ENCODE results near the gene CCDC63. TPM values are rescaled to one million over a fixed set of nuclear protein-coding genes. Genes with fewer than 3 reads are reported as not detected.

The CCDC63 gene
- polyA plus RNA-seq, 4 donors, result not detected

- no peak for DNase-seq (ENCODE audit: low read depth in 4 of 4, low spot score in 2 of 4)
These were observed 33.9 kb downstream of the CCDC63 start for GRCh38 chr12:110880651-110881050.

GRCh38 chr12:110883251-110883650, 36.5 kb downstream of the CCDC63 start:
- no peak for DNase-seq (ENCODE audit: low read depth in 4 of 4, low spot score in 2 of 4)

GRCh38 chr12:110885152-110885840, 38.5 kb downstream of the CCDC63 start:
- no peak for DNase-seq (ENCODE audit: low read depth in 4 of 4, low spot score in 2 of 4)

GRCh38 chr12:110888256-110888991, 41.6 kb downstream of the CCDC63 start:
- DNase-seq (ENCODE audit: low read depth in 4 of 4, low spot score in 2 of 4), result no peak

- no peak for DNase-seq (ENCODE audit: low read depth in 4 of 4, low spot score in 2 of 4)
These were observed 42.6 kb downstream of the CCDC63 start for GRCh38 chr12:110889361-110889760.

- no peak for DNase-seq (ENCODE audit: low read depth in 4 of 4, low spot score in 2 of 4)
These were observed 47.2 kb downstream of the CCDC63 start for GRCh38 chr12:110893956-110894355.

GRCh38 chr12:110896559-110896958, 49.8 kb downstream of the CCDC63 start:
- DNase-seq (ENCODE audit: low read depth in 4 of 4, low spot score in 2 of 4), result no peak

- no peak for DNase-seq (ENCODE audit: low read depth in 4 of 4, low spot score in 2 of 4)
These were observed 54.6 kb downstream of the CCDC63 start for GRCh38 chr12:110901401-110901800.

- no peak for DNase-seq (ENCODE audit: low read depth in 4 of 4, low spot score in 2 of 4)
These were observed 56.7 kb downstream of the CCDC63 start for GRCh38 chr12:110903511-110903910.

GRCh38 chr12:110906083-110906482, 59.3 kb downstream of the CCDC63 start:
- no peak for DNase-seq (ENCODE audit: low read depth in 4 of 4, low spot score in 2 of 4)

GRCh38 chr12:110906516-110906915, 59.7 kb downstream of the CCDC63 start:
- DNase-seq (ENCODE audit: low read depth in 4 of 4, low spot score in 2 of 4), result no peak

GRCh38 chr12:110906985-110907384, 60.2 kb downstream of the CCDC63 start:
- no peak for DNase-seq (ENCODE audit: low read depth in 4 of 4, low spot score in 2 of 4)

GRCh38 chr12:110907583-110907982, 60.8 kb downstream of the CCDC63 start:
- DNase-seq (ENCODE audit: low read depth in 4 of 4, low spot score in 2 of 4), result no peak

- DNase-seq (ENCODE audit: low read depth in 4 of 4, low spot score in 2 of 4), result no peak
These were observed 61.8 kb downstream of the CCDC63 start for GRCh38 chr12:110908377-110909152.

GRCh38 chr12:110912263-110912662, 65.5 kb downstream of the CCDC63 start:
- no peak for DNase-seq (ENCODE audit: low read depth in 4 of 4, low spot score in 2 of 4)

GRCh38 chr12:110913119-110914056, 66.6 kb downstream of the CCDC63 start:
- DNase-seq (ENCODE audit: low read depth in 4 of 4, low spot score in 2 of 4), result no peak

GRCh38 chr12:110916295-110916875, 69.6 kb downstream of the CCDC63 start:
- DNase-seq (ENCODE audit: low read depth in 4 of 4, low spot score in 2 of 4), result no peak

GRCh38 chr12:110917467-110917866, 70.7 kb downstream of the CCDC63 start:
- no peak for DNase-seq (ENCODE audit: low read depth in 4 of 4, low spot score in 2 of 4)

GRCh38 chr12:110917961-110918360, 71.2 kb downstream of the CCDC63 start:
- no peak for DNase-seq (ENCODE audit: low read depth in 4 of 4, low spot score in 2 of 4)

- DNase-seq (ENCODE audit: low read depth in 4 of 4, low spot score in 2 of 4), result no peak
These were observed 72.9 kb downstream of the CCDC63 start for GRCh38 chr12:110919720-110920119.

Data from left renal cortex interstitium (tissue), 4 donors.